Cardiac fibroblast (primary cell): ENCODE results near the gene PDGFRA.
A peak's percentile ranks its signal among the peaks of the same experiment; 100 is the strongest.
"Not testable (repeated sequence)": the region's sequence is repeated elsewhere in the genome, so short reads cannot be mapped to it uniquely, and the experiment has no call there.

Experiments used
- DNase-seq, 2 donors: peaks; one replicate each; pipeline versions ENCODE4 v3.0.0 to v3.0.0-alpha.2; 2010; ENCODE audit warnings: low read depth in 2 of 2
- H3K4me3 ChIP-seq, 2 donors: replicated peaks in 1 of 2; 1 replicate in 1 of 2; 2 replicates in 1 of 2; pipeline ENCODE4 v1.5.1; 2011; ENCODE audit warnings: low read depth in 2 of 2, low read length in 2 of 2, mild to moderate bottlenecking in 2 of 2, moderate library complexity in 1 of 2
- TF ChIP-seq, protein P1 (sequence below): IDR thresholded peaks from one replicate; pipeline ENCODE4 v1.5.1; 2011; ENCODE audit warnings: low read depth, mild to moderate bottlenecking, low read length, inconsistent platforms

The PDGFRA gene

DNA sequence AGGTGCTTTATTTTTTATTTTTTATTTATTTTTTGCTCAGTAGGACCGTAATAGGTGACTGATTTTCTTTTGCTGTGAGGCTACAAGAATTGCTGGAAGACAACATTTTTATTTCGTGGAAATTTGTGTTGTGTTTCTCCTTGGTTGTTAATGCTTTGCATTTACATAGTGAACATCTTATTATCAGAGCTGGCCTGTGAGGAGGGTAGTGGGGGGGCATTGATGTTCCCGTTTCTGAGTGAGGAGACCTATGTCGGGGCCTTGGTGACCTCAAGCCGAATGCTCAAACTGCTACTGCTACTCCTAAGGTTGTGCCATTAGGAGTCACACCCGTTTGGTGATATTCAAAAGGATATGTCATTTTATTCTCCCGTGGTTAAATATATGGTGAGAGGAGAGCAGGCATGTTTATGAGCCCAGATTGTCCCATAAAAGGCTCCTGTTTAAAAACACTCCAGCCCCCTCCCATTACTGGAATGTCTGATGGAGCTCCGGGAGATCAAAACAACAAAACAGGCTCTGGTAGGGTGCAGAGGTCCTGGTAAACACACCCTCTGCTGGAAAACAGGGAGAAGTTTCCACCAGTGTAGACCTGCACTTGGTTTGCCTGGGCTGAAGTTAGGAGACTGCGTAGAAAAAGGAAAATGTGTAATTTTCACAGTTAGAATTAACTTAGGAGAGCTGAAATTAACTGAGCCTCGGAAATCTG is 5.6 kb downstream of the PDGFRA start:
- DNase-seq = peak in 1 of 2 donors; percentile 56
- TF ChIP-seq, protein P1, sequence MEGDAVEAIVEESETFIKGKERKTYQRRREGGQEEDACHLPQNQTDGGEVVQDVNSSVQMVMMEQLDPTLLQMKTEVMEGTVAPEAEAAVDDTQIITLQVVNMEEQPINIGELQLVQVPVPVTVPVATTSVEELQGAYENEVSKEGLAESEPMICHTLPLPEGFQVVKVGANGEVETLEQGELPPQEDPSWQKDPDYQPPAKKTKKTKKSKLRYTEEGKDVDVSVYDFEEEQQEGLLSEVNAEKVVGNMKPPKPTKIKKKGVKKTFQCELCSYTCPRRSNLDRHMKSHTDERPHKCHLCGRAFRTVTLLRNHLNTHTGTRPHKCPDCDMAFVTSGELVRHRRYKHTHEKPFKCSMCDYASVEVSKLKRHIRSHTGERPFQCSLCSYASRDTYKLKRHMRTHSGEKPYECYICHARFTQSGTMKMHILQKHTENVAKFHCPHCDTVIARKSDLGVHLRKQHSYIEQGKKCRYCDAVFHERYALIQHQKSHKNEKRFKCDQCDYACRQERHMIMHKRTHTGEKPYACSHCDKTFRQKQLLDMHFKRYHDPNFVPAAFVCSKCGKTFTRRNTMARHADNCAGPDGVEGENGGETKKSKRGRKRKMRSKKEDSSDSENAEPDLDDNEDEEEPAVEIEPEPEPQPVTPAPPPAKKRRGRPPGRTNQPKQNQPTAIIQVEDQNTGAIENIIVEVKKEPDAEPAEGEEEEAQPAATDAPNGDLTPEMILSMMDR = no peak
- H3K4me3 ChIP-seq = peak overlapping the region; percentile 82 to 92

DNA sequence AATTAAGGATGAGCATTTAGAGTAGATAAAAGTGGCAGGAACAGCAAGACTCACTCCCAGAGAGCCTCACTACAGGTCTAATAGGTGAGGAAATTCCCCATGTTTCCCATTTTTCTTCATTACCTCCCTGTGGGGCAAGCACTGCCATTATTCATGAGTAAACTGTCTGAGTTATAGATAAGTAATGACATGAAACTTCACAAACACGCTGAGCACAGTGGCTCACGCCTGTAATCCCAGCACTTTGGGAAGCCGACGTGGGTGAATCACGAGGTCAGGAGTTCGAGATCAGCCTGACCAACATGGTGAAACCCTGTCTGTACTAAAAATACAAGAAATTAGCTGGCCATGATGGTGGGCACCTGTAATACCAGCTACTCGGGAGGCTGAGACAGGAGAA is 7.2 kb downstream of the PDGFRA start:
- DNase-seq = peak in 1 of 2 donors; percentile 63
- H3K4me3 ChIP-seq = not testable (repeated sequence)

DNA sequence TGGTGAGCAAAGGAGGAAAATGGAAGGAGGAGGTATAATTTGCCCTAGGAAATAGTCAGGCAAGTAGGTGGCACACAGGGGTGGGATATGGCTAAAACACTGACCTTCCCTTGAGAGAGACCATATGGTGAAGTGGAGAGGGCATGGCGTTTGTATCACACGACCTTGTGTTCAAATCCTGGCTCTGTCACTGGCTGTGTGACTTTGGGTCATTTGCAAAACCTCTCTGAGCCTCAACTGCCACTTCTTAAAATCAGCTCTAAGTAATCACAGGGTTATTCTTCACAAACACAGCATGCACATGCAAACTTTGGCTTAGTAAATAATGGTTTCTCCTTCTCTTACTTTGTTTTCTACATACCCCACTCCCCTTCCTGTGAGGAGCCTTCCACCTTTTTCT is 8.7 kb downstream of the PDGFRA start:
- TF ChIP-seq, protein P1 = no peak
- DNase-seq = no peak
- H3K4me3 ChIP-seq = no peak overlapping the region

DNA sequence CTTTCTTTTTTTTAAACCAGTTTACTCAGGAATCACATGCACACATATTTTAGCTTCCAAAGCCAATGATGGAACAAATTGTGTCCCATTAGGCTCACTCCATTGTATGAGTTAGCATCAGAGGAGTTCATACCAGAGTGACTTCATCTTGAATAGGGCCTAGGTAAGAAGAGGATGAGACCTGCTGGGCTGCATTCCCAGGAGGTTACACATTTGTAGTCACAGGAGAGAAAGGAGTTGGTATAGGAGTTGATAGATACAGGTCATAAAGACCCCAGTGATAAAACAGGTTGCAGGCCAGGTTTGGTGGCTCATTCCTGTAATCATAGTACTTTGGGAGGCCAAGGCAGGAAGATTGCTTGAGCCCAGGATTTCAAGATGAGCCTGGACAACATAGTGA is 9.3 kb downstream of the PDGFRA start:
- TF ChIP-seq, protein P1 = no peak
- DNase-seq = no peak
- H3K4me3 ChIP-seq = no peak overlapping the region

DNA sequence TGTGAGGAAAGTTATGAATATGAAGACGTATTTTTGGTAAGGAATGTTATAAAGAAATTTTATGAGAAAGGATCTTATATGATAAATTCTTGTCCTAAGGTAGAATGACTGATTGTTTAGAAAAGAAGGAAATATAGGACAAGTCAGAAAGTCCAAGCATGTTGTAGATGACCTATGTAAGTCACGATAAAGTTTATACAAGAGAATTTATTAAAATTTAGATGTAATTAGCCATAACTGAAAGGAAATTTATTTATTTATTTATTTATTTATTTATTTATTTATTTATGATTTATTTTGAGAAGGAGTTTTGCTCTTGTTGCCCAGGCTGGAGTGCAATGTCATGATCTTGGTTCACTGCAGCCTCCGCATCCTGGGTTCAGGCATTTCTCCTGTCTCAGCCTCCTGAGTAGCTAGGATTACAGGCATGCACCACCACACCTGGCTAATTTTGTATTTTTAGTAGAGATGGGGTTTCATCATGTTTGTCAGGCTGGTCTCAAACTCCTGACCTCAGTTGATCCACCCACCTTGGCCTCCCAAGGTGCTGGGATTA is 12.3 kb downstream of the PDGFRA start:
- peak in 1 of 2 donors; percentile 49 for DNase-seq
- H3K4me3 ChIP-seq = not testable (repeated sequence)

DNA sequence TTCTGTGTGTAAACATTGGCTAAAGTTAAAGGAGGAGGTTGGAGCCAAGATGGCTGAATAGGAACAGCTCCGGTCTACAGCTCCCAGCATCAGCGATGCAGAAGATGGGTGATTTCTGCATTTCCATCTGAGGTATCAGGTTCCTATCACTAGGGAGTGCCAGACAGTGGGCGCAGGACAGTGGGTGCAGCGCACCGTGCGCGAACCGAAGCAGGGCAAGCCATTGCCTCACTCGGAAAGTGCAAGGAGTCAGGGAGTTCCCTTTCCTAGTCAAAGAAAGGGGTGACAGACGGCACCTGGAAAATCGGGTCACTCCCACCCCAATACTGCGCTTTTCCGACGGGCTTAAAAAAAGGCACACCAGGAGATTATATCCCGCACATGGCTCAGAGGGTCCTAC is 14.4 kb downstream of the PDGFRA start:
- not testable (repeated sequence) for H3K4me3 ChIP-seq, DNase-seq

DNA sequence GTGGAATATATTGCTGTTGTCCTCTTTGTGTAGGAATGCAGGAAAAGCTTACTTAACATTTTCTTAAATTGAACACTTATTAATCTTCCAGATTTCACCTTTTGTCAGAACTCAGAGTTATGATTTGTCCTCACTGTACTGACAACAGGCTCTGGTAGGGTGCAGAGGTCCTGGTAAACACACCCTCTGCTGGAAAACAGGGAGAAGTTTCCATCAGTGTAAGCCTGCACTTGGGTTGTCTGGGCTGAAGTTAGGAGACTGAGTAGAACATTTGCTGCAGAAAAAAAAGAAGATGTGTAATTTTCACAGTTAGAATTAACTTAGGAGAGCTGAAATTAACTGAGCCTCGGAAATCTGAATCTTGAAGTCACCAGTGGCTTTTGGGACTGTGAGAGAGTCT is 23.2 kb downstream of the PDGFRA start:
- not testable (repeated sequence) for DNase-seq, H3K4me3 ChIP-seq

DNA sequence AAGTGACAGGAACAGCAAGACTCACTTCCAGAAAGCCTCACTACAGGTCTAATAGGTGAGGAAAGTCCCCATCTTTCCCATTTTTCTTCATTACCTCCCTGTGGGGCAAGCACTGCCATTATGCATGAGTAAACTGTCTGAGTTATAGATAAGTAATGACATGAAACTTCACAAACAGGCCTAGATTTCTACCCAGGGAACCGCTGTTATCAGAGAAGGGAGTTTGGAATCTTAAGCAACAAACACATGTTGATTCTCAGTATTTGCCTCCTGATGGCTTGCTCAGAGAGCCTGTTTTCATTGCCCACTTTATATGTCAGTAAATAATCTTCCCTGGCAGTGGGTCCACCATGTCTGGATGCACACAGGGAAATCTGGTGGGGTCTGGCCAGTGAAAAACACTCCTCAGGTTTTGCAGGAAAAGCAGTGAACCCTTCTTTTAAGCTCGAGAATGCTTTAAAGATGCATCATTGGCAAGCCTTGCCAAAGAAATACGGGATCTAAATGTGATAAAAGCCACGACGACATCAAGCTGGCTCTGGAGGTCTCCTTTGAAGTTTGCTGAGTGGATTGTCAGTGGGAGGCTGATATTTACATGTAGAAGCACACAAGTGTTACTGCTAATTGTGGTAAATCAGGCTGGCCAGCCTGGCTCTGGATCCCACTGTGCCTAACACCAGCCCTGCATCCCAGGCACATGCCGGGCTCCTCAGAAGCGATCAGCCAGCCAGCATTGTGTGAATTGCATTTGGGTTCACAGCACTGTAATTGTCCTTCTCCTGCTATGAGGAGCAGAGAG is 25.2 kb downstream of the PDGFRA start:
- DNase-seq = peak in 1 of 2 donors; percentile 39
- TF ChIP-seq, protein P1 = no peak
- H3K4me3 ChIP-seq = no peak overlapping the region

DNA sequence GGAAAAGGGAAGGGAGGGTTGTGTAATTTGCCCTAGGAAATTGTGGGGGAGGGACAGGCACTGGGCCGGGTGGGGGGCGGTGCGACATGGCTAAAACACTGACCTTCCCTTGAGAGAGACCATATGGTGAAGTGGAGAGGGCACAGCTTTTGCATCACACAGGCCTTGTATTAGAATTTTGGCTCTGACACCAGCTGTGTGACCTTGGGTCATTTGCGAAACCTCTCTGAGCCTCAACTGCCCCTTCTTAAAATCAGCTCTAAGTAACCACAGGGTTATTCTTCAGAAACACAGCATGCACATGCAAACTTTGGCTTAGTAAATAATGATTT is 25.8 kb downstream of the PDGFRA start:
- TF ChIP-seq, protein P1 = no peak
- no peak overlapping the region for H3K4me3 ChIP-seq
- DNase-seq = peak; percentile 33 to 74
